ENCODE measurements around the gene PCNX2. TPM values are rescaled to one million over a fixed set of nuclear protein-coding genes. Genes with fewer than 3 reads are reported as not detected.

Gene PCNX2
- total RNA-seq, 2 experiments from 2014 or later, result 17.7 to 18.6 TPM

DNA sequence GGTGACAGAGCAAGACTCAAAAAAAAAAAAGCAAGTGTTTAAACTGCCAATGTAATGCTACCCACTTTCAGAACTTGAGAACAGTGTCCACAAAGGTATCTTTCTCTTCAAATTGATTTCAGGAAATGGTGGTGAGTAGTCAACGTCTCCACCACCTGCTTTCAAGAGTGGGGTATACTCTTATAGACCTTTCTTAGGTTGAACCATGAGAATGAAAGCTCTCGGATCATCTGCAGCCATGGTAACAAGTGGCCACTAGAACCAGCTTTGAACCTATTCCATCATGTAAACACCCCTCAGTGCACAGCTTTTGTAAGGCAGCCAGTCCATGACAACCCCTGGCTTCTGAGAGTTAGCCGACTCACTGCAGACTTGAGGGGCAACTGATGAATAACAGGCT lies 237.7 kb downstream of the PCNX2 start:
- Mint-ChIP-seq H3K27me3 (ENCODE audit: low read depth) (no peaks in the 10 kb centered on the region), H3K36me3 (ENCODE audit: low read depth) (peaks cover 4% of the 10 kb centered on the region), H3K27ac (no peak overlapping the region), H3K4me1 (ENCODE audit: low read depth) (no peaks in the 10 kb centered on the region), H3K9me3 (ENCODE audit: insufficient read depth) (no peaks in the 10 kb centered on the region), H3K4me3 (no peak overlapping the region)
- DNase-seq, result no peak
- POLR2A ChIA-PET, result no interaction called here
- CTCF ChIA-PET, result no interaction called here
- no peak for ATAC-seq

GRCh38 chr1:233055879-233056641 lies 239.5 kb downstream of the PCNX2 start:
- Mint-ChIP-seq H3K4me3 (no peak overlapping the region), H3K4me1 (ENCODE audit: low read depth) (no peaks in the 10 kb centered on the region), H3K27me3 (ENCODE audit: low read depth) (no peaks in the 10 kb centered on the region), H3K27ac (no peak overlapping the region), H3K9me3 (ENCODE audit: insufficient read depth) (no peaks in the 10 kb centered on the region), H3K36me3 (ENCODE audit: low read depth) (peaks cover 6% of the 10 kb centered on the region)
- ChIA-PET POLR2A (no interaction called here), CTCF (no interaction called here)
- ATAC-seq (no peak), DNase-seq (no peak)

- Mint-ChIP-seq H3K4me1 (ENCODE audit: low read depth) (no peaks in the 10 kb centered on the region), H3K27ac (no peak overlapping the region), H3K27me3 (ENCODE audit: low read depth) (no peaks in the 10 kb centered on the region), H3K36me3 (ENCODE audit: low read depth) (peaks cover 11% of the 10 kb centered on the region), H3K4me3 (no peak overlapping the region), H3K9me3 (ENCODE audit: insufficient read depth) (no peaks in the 10 kb centered on the region)
- ATAC-seq, result no peak
- POLR2A ChIA-PET, result no interaction called here
- no peak for DNase-seq
- CTCF ChIA-PET, result no interaction called here
These were observed 249.9 kb downstream of the PCNX2 start for GRCh38 chr1:233045588-233045987.

DNA sequence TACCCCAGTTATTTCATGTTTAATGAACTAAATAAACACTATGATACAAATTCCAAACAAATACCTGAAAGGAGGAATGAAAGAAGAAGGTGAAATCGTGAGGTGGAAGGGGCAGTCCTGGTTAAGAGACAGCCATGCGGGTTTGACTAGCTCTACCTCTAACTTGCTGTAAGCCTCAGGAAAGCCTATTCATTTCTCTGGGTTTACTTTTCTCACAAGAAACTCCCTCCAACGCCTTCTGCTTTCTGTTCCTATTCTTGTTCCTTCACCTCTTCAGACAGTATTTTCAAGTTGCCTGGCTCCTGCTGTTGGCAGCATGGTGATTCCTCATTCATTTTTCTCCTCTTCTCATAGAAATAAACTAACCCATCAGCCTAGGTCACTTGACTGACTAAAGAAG lies 252.7 kb downstream of the PCNX2 start:
- Mint-ChIP-seq H3K36me3 (ENCODE audit: low read depth) (peaks cover 5% of the 10 kb centered on the region), H3K27ac (no peak overlapping the region)

DNA sequence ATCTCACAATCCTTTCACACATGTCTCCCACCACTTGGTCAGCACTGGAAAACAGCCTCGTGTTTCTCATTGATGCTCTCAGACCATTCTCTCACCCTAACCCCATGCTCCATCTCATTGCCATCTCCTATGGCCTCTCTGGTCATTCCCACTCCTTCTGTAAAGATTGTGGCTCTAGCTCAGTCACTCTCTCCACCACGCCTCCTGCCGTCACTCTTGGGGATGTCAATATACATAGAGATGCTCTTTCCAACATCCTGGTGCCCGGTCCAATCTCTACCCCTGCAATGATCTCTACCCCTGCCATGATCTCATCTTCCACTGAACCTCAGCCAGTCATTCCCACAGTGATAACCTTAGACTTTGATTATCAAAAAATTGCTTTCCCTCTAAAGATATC lies 255.0 kb downstream of the PCNX2 start:
- no peak for ATAC-seq
- DNase-seq, result no peak
- no peaks in the 10 kb centered on the region for H3K36me3 Mint-ChIP-seq (ENCODE audit: low read depth)
- H3K4me1 Mint-ChIP-seq (ENCODE audit: low read depth), result no peaks in the 10 kb centered on the region
- H3K27me3 Mint-ChIP-seq (ENCODE audit: low read depth), result no peaks in the 10 kb centered on the region
- CTCF ChIA-PET, result no interaction called here
- H3K9me3 Mint-ChIP-seq (ENCODE audit: insufficient read depth), result no peaks in the 10 kb centered on the region
- POLR2A ChIA-PET, result no interaction called here
- no peak overlapping the region for H3K27ac Mint-ChIP-seq
- no peak overlapping the region for H3K4me3 Mint-ChIP-seq

More for the DNA sequence above, 252.7 kb downstream of the PCNX2 start:
- no peak for DNase-seq
- no peaks in the 10 kb centered on the region for H3K4me1 Mint-ChIP-seq (ENCODE audit: low read depth)
- ATAC-seq, result no peak
- no peaks in the 10 kb centered on the region for H3K27me3 Mint-ChIP-seq (ENCODE audit: low read depth)
- ChIA-PET CTCF (interaction anchor here (1.0 kb wide), 1 partner anchor 614 kb away, joined by 3 read pairs; no protein-coding TSS in a partner anchor), POLR2A (no interaction called here)
- H3K9me3 Mint-ChIP-seq (ENCODE audit: insufficient read depth), result no peaks in the 10 kb centered on the region
- no peak overlapping the region for H3K4me3 Mint-ChIP-seq

DNA sequence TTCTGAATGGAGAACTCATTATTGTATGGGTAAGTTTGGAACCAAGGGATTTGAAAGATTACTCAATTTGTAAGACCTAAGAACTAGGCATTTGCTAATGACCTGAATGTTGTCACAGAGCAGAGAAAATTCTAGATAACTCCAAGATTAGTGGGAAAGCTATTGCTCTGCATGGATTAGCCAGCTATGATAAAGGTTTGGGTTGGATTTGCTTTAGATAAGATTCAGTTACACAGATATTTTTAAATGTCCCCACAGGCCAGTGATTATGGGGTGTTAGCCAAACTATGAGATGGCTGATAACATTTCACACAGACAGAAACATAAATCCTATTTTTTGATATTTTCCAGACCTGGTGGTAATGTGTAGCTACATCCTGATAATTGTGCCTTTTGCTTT lies 256.9 kb downstream of the PCNX2 start:
- Mint-ChIP-seq H3K36me3 (ENCODE audit: low read depth) (no peaks in the 10 kb centered on the region), H3K4me3 (no peak overlapping the region), H3K27me3 (ENCODE audit: low read depth) (no peaks in the 10 kb centered on the region), H3K4me1 (ENCODE audit: low read depth) (no peaks in the 10 kb centered on the region), H3K9me3 (ENCODE audit: insufficient read depth) (peaks cover 6% of the 10 kb centered on the region), H3K27ac (no peak overlapping the region)
- no peak for DNase-seq
- POLR2A ChIA-PET, result interaction anchor here (0.7 kb wide), 1 partner anchor 31 kb away, joined by 3 read pairs; no protein-coding TSS in a partner anchor
- no peak for ATAC-seq
- CTCF ChIA-PET, result no interaction called here

GRCh38 chr1:233037843-233038242 lies 257.7 kb downstream of the PCNX2 start:
- H3K9me3 Mint-ChIP-seq (ENCODE audit: insufficient read depth), result peaks cover 6% of the 10 kb centered on the region
- CTCF ChIA-PET, result no interaction called here
- H3K36me3 Mint-ChIP-seq (ENCODE audit: low read depth), result no peaks in the 10 kb centered on the region
- DNase-seq (no peak), ATAC-seq (no peak)
- no peak overlapping the region for H3K4me3 Mint-ChIP-seq
- H3K27ac Mint-ChIP-seq, result no peak overlapping the region
- POLR2A ChIA-PET, result no interaction called here
- H3K4me1 Mint-ChIP-seq (ENCODE audit: low read depth), result no peaks in the 10 kb centered on the region
- no peaks in the 10 kb centered on the region for H3K27me3 Mint-ChIP-seq (ENCODE audit: low read depth)

- ATAC-seq, result no peak
- no peaks in the 10 kb centered on the region for H3K36me3 Mint-ChIP-seq (ENCODE audit: low read depth)
- no peaks in the 10 kb centered on the region for H3K27me3 Mint-ChIP-seq (ENCODE audit: low read depth)
- CTCF ChIA-PET, result interaction anchor here (1.9 kb wide), 1 partner anchor 10 kb away, joined by 6 read pairs; no protein-coding TSS in a partner anchor
- peaks cover 6% of the 10 kb centered on the region for H3K9me3 Mint-ChIP-seq (ENCODE audit: insufficient read depth)
- no peak for DNase-seq
- no peaks in the 10 kb centered on the region for H3K4me1 Mint-ChIP-seq (ENCODE audit: low read depth)
- no peak overlapping the region for H3K4me3 Mint-ChIP-seq
- H3K27ac Mint-ChIP-seq, result no peak overlapping the region
- POLR2A ChIA-PET, result no interaction called here
These were observed 260.7 kb downstream of the PCNX2 start for GRCh38 chr1:233034836-233035235.

DNA sequence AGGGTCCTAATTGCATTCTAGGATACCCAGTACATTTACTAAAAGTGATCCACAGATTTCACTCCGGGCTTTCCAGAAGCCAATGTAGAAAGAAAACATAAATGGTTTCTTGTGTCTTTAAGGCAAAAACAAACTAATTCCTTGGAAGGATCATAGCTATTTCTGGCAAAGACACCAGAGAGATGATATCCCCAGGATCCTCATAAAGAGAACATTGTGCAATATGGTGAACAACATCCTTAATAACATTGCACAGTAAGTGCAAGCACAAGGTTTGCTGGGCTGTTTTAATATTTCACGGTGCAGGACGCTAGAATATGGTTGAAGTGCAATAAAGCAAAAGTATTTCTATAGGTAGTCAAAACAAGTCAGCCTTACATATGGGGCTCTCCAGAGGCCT lies 262.2 kb downstream of the PCNX2 start:
- Mint-ChIP-seq H3K9me3 (ENCODE audit: insufficient read depth) (peaks cover 6% of the 10 kb centered on the region), H3K4me3 (no peak overlapping the region), H3K27ac (no peak overlapping the region), H3K27me3 (ENCODE audit: low read depth) (no peaks in the 10 kb centered on the region), H3K36me3 (ENCODE audit: low read depth) (no peaks in the 10 kb centered on the region), H3K4me1 (ENCODE audit: low read depth) (no peaks in the 10 kb centered on the region)
- ChIA-PET CTCF (no interaction called here), POLR2A (no interaction called here)
- ATAC-seq (no peak), DNase-seq (no peak)

GRCh38 chr1:233032916-233033315 lies 262.6 kb downstream of the PCNX2 start:
- Mint-ChIP-seq H3K36me3 (ENCODE audit: low read depth) (no peaks in the 10 kb centered on the region), H3K9me3 (ENCODE audit: insufficient read depth) (peaks cover 6% of the 10 kb centered on the region), H3K4me1 (ENCODE audit: low read depth) (no peaks in the 10 kb centered on the region), H3K27ac (no peak overlapping the region), H3K4me3 (no peak overlapping the region), H3K27me3 (ENCODE audit: low read depth) (no peaks in the 10 kb centered on the region)
- CTCF ChIA-PET, result no interaction called here
- DNase-seq (no peak), ATAC-seq (no peak)
- POLR2A ChIA-PET, result no interaction called here

- DNase-seq (no peak), ATAC-seq (no peak)
- no peaks in the 10 kb centered on the region for H3K36me3 Mint-ChIP-seq (ENCODE audit: low read depth)
- H3K9me3 Mint-ChIP-seq (ENCODE audit: insufficient read depth), result peaks cover 6% of the 10 kb centered on the region
- H3K27me3 Mint-ChIP-seq (ENCODE audit: low read depth), result no peaks in the 10 kb centered on the region
- ChIA-PET POLR2A (no interaction called here), CTCF (no interaction called here)
- H3K4me3 Mint-ChIP-seq, result no peak overlapping the region
- no peak overlapping the region for H3K27ac Mint-ChIP-seq
- no peaks in the 10 kb centered on the region for H3K4me1 Mint-ChIP-seq (ENCODE audit: low read depth)
These were observed 264.0 kb downstream of the PCNX2 start for GRCh38 chr1:233031521-233031920.

DNA sequence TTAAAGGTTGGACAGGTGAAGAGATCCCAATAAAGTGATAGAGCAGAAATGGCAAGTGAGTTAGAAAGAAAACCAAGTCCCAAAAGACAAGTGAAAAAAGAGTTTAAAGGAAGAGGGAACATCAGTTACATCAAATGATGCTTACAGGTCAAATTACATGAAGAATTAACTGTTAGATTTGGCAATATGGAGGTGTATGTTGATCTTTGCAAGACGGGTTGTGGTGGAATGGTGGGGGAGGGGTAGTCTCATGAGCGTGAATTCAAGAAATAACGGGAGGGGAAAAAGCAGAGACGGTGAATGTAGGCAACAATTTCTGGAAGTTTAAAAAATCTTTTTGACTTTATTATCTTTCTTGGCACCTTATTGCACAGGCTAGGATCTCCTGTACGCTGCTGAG lies 268.5 kb downstream of the PCNX2 start:
- CTCF ChIA-PET, result interaction anchor here (1.4 kb wide), 1 partner anchor 390 kb away, joined by 3 read pairs; no protein-coding TSS in a partner anchor

GRCh38 chr1:233025567-233025966 lies 270.0 kb downstream of the PCNX2 start:
- Mint-ChIP-seq H3K27ac (no peak overlapping the region), H3K4me3 (no peak overlapping the region), H3K9me3 (ENCODE audit: insufficient read depth) (no peaks in the 10 kb centered on the region), H3K36me3 (ENCODE audit: low read depth) (no peaks in the 10 kb centered on the region), H3K27me3 (ENCODE audit: low read depth) (no peaks in the 10 kb centered on the region), H3K4me1 (ENCODE audit: low read depth) (no peaks in the 10 kb centered on the region)
- ChIA-PET POLR2A (no interaction called here), CTCF (interaction anchor here (0.7 to 2.5 kb wide), 3 partner anchors 10 to 398 kb away, joined by 3 to 6 read pairs (median 3); no protein-coding TSS in a partner anchor)
- no peak for DNase-seq
- ATAC-seq, result no peak

More for the DNA sequence above, 268.5 kb downstream of the PCNX2 start:
- POLR2A ChIA-PET, result no interaction called here
- Mint-ChIP-seq H3K4me1 (ENCODE audit: low read depth) (no peaks in the 10 kb centered on the region), H3K4me3 (no peak overlapping the region), H3K27me3 (ENCODE audit: low read depth) (no peaks in the 10 kb centered on the region), H3K9me3 (ENCODE audit: insufficient read depth) (no peaks in the 10 kb centered on the region), H3K27ac (no peak overlapping the region), H3K36me3 (ENCODE audit: low read depth) (no peaks in the 10 kb centered on the region)
- DNase-seq (no peak), ATAC-seq (no peak)

Measured in activated CD8-positive, alpha-beta T cell treated with anti-CD3 and anti-CD28 coated beads, Interleukin-2, amount 10 ng/mL, durations not matched to agents 7 days and 5 days (primary cell).